Measurements from ENCODE around the gene CREM. TPM values are rescaled to one million over a fixed set of nuclear protein-coding genes. Genes with fewer than 3 reads are reported as not detected.

CREM gene
- total and polyA plus RNA-seq, 8 donors, result 17.6 to 43.5 (median 33.9) TPM

DNA sequence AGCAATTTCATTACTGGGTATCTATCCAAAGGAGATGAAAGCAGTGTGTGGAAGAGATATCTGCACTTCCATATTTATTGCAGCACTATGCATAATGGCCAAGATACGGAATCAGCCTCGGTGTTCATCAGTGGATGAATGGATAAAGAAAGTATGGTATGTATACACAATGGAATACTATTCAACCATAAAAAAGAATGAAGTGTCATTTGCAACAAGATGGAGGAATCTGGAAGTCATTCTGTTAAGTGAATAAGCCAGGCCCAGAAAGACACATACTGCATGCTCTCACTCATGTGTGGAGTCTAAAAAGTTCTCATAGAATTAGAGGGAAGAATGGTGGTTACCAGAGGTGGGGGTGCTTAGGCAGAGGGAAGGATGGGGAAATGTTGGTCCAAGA is 35.3 kb downstream of the CREM start:
- no peaks in the 10 kb centered on the region for H3K27me3 ChIP-seq
- ATAC-seq (no peak), DNase-seq (no peak)
- no peak overlapping the region for H3K4me3 ChIP-seq
- H3K36me3 ChIP-seq, result no peaks in the 10 kb centered on the region
- TF ChIP-seq, protein P1, sequence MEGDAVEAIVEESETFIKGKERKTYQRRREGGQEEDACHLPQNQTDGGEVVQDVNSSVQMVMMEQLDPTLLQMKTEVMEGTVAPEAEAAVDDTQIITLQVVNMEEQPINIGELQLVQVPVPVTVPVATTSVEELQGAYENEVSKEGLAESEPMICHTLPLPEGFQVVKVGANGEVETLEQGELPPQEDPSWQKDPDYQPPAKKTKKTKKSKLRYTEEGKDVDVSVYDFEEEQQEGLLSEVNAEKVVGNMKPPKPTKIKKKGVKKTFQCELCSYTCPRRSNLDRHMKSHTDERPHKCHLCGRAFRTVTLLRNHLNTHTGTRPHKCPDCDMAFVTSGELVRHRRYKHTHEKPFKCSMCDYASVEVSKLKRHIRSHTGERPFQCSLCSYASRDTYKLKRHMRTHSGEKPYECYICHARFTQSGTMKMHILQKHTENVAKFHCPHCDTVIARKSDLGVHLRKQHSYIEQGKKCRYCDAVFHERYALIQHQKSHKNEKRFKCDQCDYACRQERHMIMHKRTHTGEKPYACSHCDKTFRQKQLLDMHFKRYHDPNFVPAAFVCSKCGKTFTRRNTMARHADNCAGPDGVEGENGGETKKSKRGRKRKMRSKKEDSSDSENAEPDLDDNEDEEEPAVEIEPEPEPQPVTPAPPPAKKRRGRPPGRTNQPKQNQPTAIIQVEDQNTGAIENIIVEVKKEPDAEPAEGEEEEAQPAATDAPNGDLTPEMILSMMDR (IDR thresholded peaks at IDR 0.05), result no peak
- no peaks in the 10 kb centered on the region for H3K4me1 ChIP-seq
- H3K27ac ChIP-seq, result no peak overlapping the region
- H3K9me3 ChIP-seq, result no peaks in the 10 kb centered on the region
- intact Hi-C loops (cut with DNase I), result no loop called here

DNA sequence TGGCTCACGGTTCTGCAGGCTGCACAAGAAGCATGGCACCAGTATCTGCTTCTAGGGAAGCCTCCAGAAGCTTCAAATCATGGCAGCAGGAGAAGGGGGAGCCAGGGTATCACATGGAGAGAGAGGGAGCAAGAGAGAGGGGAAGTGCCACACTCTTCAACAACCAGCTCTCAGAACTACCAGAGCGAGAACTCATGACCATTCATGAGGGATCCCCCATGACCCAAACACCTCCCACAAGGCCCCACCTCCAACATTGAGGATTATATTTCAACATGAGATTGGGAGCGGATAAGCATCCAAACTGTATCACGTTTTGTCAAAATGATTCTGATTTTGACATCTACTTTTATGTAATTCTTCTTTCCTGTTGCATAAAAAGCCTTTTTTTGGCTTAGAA is 38.5 kb downstream of the CREM start:
- H3K36me3 ChIP-seq, result no peaks in the 10 kb centered on the region
- TF ChIP-seq, protein P1 (IDR thresholded peaks at IDR 0.05), result no peak
- no peak overlapping the region for H3K4me3 ChIP-seq
- no peaks in the 10 kb centered on the region for H3K27me3 ChIP-seq
- peaks cover 0 to 2% of the 10 kb centered on the region in 2 donors for H3K9me3 ChIP-seq
- no peak for DNase-seq
- H3K27ac ChIP-seq, result peak overlapping the region in 1 of 2 donors; percentile 14
- H3K4me1 ChIP-seq, result no peaks in the 10 kb centered on the region
- peak; percentile 34 for ATAC-seq
- intact Hi-C loops (cut with DNase I), result no loop called here

DNA sequence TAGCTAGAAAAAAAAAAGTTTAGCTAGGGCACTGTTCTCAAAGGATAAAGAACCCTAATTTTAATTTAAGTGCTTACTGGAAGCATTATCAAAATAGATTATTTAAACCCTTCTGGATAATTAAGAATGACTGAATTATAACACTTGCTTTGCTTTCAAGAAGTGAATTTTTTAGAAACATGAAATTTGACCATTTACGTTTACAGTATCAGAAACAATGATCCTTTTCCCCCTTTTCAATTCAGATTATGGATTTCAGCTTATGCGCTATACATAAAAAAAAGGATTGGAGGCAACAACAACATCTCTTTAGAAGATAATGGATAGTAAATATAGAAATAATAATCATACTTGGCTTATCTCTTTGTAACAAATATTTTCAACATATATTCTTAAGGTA is 39.2 kb downstream of the CREM start:
- intact Hi-C loops (cut with DNase I), result no loop called here
- Histone ChIP-seq H3K4me3 (no peak overlapping the region), H3K9me3 (peaks cover 0 to 2% of the 10 kb centered on the region in 2 donors), H3K27me3 (no peaks in the 10 kb centered on the region), H3K4me1 (no peaks in the 10 kb centered on the region), H3K36me3 (no peaks in the 10 kb centered on the region), H3K27ac (no peak overlapping the region)
- ATAC-seq, result no peak
- no peak for DNase-seq
- TF ChIP-seq, protein P1 (IDR thresholded peaks at IDR 0.05), result no peak

DNA sequence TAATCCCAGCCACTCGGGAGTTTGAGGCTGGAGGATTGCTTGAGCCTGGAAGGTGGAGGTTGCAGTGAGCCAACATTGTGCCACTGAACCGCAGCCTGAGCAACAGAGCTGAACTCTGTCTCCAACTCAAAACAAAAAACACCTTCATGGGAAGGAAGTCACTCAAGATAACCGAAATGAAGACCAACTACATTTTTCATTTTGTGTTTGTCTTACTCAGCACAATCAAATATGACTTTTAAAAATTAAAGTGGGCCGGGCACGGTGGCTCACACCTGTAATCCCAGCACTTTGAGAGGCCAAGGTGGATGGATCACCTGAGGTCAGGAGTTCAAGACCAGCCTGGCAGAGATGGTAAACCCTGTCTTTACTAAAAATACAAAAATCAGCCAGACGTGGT is 40.0 kb downstream of the CREM start:
- no peak overlapping the region for H3K4me3 ChIP-seq
- TF ChIP-seq, protein P1 (IDR thresholded peaks at IDR 0.05), result no peak
- no peaks in the 10 kb centered on the region for H3K36me3 ChIP-seq
- no peaks in the 10 kb centered on the region for H3K4me1 ChIP-seq
- no peaks in the 10 kb centered on the region for H3K27me3 ChIP-seq
- peaks cover 0 to 2% of the 10 kb centered on the region in 2 donors for H3K9me3 ChIP-seq
- ATAC-seq, result no peak
- DNase-seq, result no peak
- H3K27ac ChIP-seq, result no peak overlapping the region
- intact Hi-C loops (cut with DNase I), result no loop called here

DNA sequence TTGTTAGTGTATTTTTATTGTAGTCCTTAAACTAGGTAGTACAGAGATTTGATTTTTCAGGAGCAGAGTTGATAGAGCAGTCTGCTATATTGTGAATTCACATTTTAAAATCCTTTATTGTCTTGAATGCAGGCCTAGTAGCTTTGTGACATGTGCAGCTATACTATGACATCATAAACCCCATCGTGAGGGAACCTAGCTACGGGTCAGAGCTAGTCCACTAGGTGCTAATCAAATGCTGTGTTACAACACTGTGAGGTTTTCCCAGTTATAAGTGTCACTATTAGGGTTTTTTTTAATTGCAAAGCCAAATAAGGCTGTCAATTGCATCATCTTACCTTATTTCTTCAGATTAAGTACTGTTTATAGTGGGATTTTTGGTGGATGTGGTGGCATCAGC is 40.7 kb downstream of the CREM start:
- Histone ChIP-seq H3K9me3 (peaks cover 0 to 2% of the 10 kb centered on the region in 2 donors), H3K4me3 (no peak overlapping the region), H3K36me3 (no peaks in the 10 kb centered on the region), H3K27ac (no peak overlapping the region), H3K4me1 (no peaks in the 10 kb centered on the region), H3K27me3 (no peaks in the 10 kb centered on the region)
- intact Hi-C loops (cut with DNase I), result no loop called here
- TF ChIP-seq, protein P1 (IDR thresholded peaks at IDR 0.05), result no peak
- no peak for DNase-seq
- ATAC-seq, result no peak

All from left lung (tissue), 10 donors.